Upper lobe of left lung (tissue), 6 donors: ENCODE measurements around the gene BHMT. TPM values are rescaled to one million over a fixed set of nuclear protein-coding genes. Genes with fewer than 3 reads are reported as not detected.

Experiments
- ATAC-seq, 2 donors: fragments of 200-7000 bp; cut with Tn5 transposase; one replicate each; pipeline ENCODE4 v1.9.1; 2022; ENCODE audit warnings: mild to moderate bottlenecking in 2 of 2, moderate library complexity in 2 of 2; ENCODE audit not compliant: low FRiP score in 2 of 2
- DNase-seq, 2 donors: peaks; one replicate each; pipeline ENCODE4 v3.0.0-alpha.2; 2019 to 2020
- H3K27ac ChIP-seq, 4 donors: fragments of 200-600 bp; sonication (generic); one replicate each; pipeline ENCODE4 v1.5.1; 2016 to 2019
- H3K27me3 ChIP-seq, 4 donors: fragments of 200-600 bp; sonication (generic); one replicate each; pipeline ENCODE4 v1.5.1; 2017 to 2019
- H3K36me3 ChIP-seq, 4 donors: fragments of 200-600 bp; sonication (generic); one replicate each; pipeline ENCODE4 v1.5.1; 2016 to 2019
- H3K4me1 ChIP-seq, 4 donors: fragments of 200-600 bp; sonication (generic); one replicate each; pipeline ENCODE4 v1.5.1; 2018 to 2019
- H3K4me3 ChIP-seq, 4 donors: fragments of 200-600 bp; sonication (generic); one replicate each; pipeline ENCODE4 v1.5.1; 2017 to 2019; ENCODE audit warnings: mild to moderate bottlenecking in 2 of 4, moderate library complexity in 1 of 4
- H3K9me3 ChIP-seq, 4 donors: fragments of 200-600 bp; sonication (generic); one replicate each; pipeline ENCODE4 v1.5.1; 2018 to 2019
- EP300 ChIP-seq, 4 donors: sonication (generic); formaldehyde crosslinking; IDR thresholded peaks; one replicate each; pipeline ENCODE4 v1.5.1; 2017; ENCODE audit warnings: antibody characterized with exemption in 4 of 4, control low read depth in 2 of 4
- POLR2A ChIP-seq, 4 donors: fragments of 450-650 bp; IDR thresholded peaks; one replicate each; pipeline ENCODE4 v1.5.1; 2016 to 2017; ENCODE audit warnings: antibody characterized with exemption in 4 of 4, mild to moderate bottlenecking in 2 of 4
- POLR2AphosphoS5 ChIP-seq, 2 donors: sonication (generic); formaldehyde crosslinking; IDR thresholded peaks; one replicate each; pipeline ENCODE4 v1.5.1; 2017; ENCODE audit warnings: antibody characterized with exemption in 2 of 2
- WGBS, 2 donors: methylation state at CpG; one replicate each; pipeline ENCODE4 v1.1.5; 2017 to 2018; 5-methylcytosine and 5-hydroxymethylcytosine counted together
- total RNA-seq, 6 donors: library from RNA; depleted of rRNA in 4 of 6; stranded (reverse); fragments of >200 nt in 4 of 6; gene quantifications; one replicate each; pipeline versions ENCODE4 v1.1.0 to v1.2.1, GENCODE V29; 2016 to 2021
- TF ChIP-seq, protein P1 (sequence below), 6 experiments: fragments of 450-650 bp in 4 of 6; fragments of 200-600 bp in 2 of 6; sonication (generic) in 2 of 6; IDR thresholded peaks; one replicate each; pipeline ENCODE4 v1.5.1; 2016 to 2019; ENCODE audit warnings: antibody characterized with exemption in 6 of 6
- donor health status: DM: no; HTN: no; CAD: no; lungs with moderate emphysema.
- donor health status: DM: no; HTN: yes; CAD: no; lungs with severe emphysema.

The BHMT gene
- total RNA-seq, 6 donors from 2014 or later = 0.26 to 1.4 (median 0.84) TPM; not detected in 3

DNA sequence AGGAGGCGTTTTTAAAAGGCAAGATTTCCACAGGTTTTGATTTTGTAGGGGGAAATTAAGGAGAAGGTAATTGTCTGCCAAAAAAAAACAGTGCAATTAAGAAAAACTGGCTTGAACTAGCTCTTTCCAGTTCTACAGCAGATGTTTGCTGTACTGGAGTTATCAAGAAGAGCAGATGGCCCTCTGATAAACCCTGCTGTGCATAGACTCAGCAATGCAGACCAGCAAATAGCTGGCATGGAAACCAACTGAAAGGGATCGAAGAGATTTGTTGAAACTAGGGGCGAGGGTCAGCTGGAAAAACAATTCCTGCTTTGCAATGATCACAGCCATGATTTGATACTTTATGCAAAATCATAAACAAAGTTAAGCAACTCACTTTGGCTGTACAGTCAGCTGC is 17.8 kb upstream of the BHMT start:
- DNase-seq = no peak
- no peak for ATAC-seq

GRCh38 chr5:79105868-79106267 is 5.7 kb upstream of the BHMT start:
- Histone ChIP-seq H3K36me3 (no peaks in the 10 kb centered on the region), H3K4me1 (no peaks in the 10 kb centered on the region), H3K9me3 (no peaks in the 10 kb centered on the region), H3K27me3 (no peaks in the 10 kb centered on the region), H3K27ac (no peak overlapping the region), H3K4me3 (no peak overlapping the region)
- DNase-seq (no peak), ATAC-seq (no peak)
- TF ChIP-seq, protein P1, sequence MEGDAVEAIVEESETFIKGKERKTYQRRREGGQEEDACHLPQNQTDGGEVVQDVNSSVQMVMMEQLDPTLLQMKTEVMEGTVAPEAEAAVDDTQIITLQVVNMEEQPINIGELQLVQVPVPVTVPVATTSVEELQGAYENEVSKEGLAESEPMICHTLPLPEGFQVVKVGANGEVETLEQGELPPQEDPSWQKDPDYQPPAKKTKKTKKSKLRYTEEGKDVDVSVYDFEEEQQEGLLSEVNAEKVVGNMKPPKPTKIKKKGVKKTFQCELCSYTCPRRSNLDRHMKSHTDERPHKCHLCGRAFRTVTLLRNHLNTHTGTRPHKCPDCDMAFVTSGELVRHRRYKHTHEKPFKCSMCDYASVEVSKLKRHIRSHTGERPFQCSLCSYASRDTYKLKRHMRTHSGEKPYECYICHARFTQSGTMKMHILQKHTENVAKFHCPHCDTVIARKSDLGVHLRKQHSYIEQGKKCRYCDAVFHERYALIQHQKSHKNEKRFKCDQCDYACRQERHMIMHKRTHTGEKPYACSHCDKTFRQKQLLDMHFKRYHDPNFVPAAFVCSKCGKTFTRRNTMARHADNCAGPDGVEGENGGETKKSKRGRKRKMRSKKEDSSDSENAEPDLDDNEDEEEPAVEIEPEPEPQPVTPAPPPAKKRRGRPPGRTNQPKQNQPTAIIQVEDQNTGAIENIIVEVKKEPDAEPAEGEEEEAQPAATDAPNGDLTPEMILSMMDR (IDR thresholded peaks at IDR 0.05) = no peak
- WGBS, 2 donors = 84 to 92% methylated on average over 2 of the region's 2 CpGs

More for the DNA sequence above, 17.8 kb upstream of the BHMT start:
- Histone ChIP-seq H3K4me3 (no peak overlapping the region), H3K9me3 (no peaks in the 10 kb centered on the region), H3K36me3 (no peaks in the 10 kb centered on the region), H3K27me3 (no peaks in the 10 kb centered on the region), H3K27ac (no peak overlapping the region), H3K4me1 (no peaks in the 10 kb centered on the region)
- WGBS, 2 donors = 59 to 62% methylated on average over 3 of the region's 3 CpGs
- TF ChIP-seq, protein P1 (IDR thresholded peaks at IDR 0.05) = no peak
- no peak for TF ChIP-seq POLR2AphosphoS5 (IDR thresholded peaks at IDR 0.05)
- TF ChIP-seq EP300 (IDR thresholded peaks at IDR 0.05) = no peak
- TF ChIP-seq POLR2A (IDR thresholded peaks at IDR 0.05) = no peak

GRCh38 chr5:79107020-79107796 is 4.4 kb upstream of the BHMT start:
- 66 to 72% methylated on average over 7 of the region's 7 CpGs for WGBS, 2 donors
- Histone ChIP-seq H3K27me3 (peaks cover 0 to 11% (median 8%) of the 10 kb centered on the region in 4 donors), H3K4me1 (peaks cover 0 to 7% (median 2%) of the 10 kb centered on the region in 4 donors), H3K36me3 (no peaks in the 10 kb centered on the region), H3K27ac (no peak overlapping the region), H3K9me3 (no peaks in the 10 kb centered on the region), H3K4me3 (no peak overlapping the region)
- no peak for TF ChIP-seq POLR2AphosphoS5 (IDR thresholded peaks at IDR 0.05)
- peak in 1 of 2 donors; percentile 58 for ATAC-seq
- peak in 1 of 2 donors; percentile 36 for DNase-seq

GRCh38 chr5:79108086-79108485 is 3.5 kb upstream of the BHMT start:
- TF ChIP-seq POLR2A (IDR thresholded peaks at IDR 0.05) (no peak), POLR2AphosphoS5 (IDR thresholded peaks at IDR 0.05) (no peak), EP300 (IDR thresholded peaks at IDR 0.05) (no peak)
- TF ChIP-seq, protein P1 (IDR thresholded peaks at IDR 0.05) = no peak
- 50 to 55% methylated on average over 3 of the region's 3 CpGs for WGBS, 2 donors
- H3K27me3 ChIP-seq = peaks cover 0 to 13% (median 11%) of the 10 kb centered on the region in 4 donors
- no peaks in the 10 kb centered on the region for H3K36me3 ChIP-seq
- ATAC-seq (no peak), DNase-seq (no peak)
- peaks cover 0 to 10% (median 2%) of the 10 kb centered on the region in 4 donors for H3K4me1 ChIP-seq
- no peak overlapping the region for H3K27ac ChIP-seq
- H3K9me3 ChIP-seq = no peaks in the 10 kb centered on the region
- H3K4me3 ChIP-seq = no peak overlapping the region

DNA sequence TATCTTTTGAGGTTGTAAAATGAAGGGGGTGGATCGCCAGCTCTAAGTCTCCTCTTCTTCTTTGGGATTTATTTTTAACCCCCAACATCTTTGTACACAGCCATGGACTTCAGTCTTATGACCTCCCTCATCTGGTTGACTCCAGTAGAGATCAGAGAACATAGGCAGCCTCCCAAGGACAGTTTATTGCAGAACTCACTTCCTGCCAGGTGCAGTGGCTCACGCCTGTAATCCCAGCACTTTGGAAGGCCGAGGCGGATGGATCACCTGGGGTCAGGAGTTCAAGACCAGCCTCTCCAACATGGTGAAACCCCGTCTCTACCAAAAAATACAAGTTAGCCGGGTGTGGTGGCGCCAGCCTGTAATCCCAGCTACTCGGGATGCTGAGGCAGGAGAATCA is 2.8 kb upstream of the BHMT start:
- Histone ChIP-seq H3K27ac (no peak overlapping the region), H3K27me3 (peaks cover 0 to 13% (median 11%) of the 10 kb centered on the region in 4 donors), H3K9me3 (no peaks in the 10 kb centered on the region), H3K36me3 (no peaks in the 10 kb centered on the region), H3K4me3 (no peak overlapping the region), H3K4me1 (peaks cover 0 to 10% (median 2%) of the 10 kb centered on the region in 4 donors)
- 76 to 82% methylated on average over 8 of the region's 8 CpGs for WGBS, 2 donors
- no peak for DNase-seq
- no peak for ATAC-seq
- TF ChIP-seq EP300 (IDR thresholded peaks at IDR 0.05) (no peak), POLR2A (IDR thresholded peaks at IDR 0.05) (no peak), POLR2AphosphoS5 (IDR thresholded peaks at IDR 0.05) (no peak)
- TF ChIP-seq, protein P1 (IDR thresholded peaks at IDR 0.05) = no peak
